HCT116 (cell line): ENCODE results near the gene MAPRE3. TPM values are rescaled to one million over a fixed set of nuclear protein-coding genes. Genes with fewer than 3 reads are reported as not detected.

ENCODE experiments used
- ATAC-seq: fragments of 200-7000 bp; cut with Tn5 transposase; 2 replicates; pipeline ENCODE4 v1.9.1; 2020; ENCODE audit warnings: mild to moderate bottlenecking, moderate library complexity
- BruUV-seq: library from RNA; stranded (reverse); fragments of 400-500 nt; replicated peaks from 2 replicates; lab custom pipeline; 2021; lab: Mats Ljungman, UMichigan
- CTCF ChIA-PET: fragments of 300-600 bp; sonication (Branson Sonifier 250); formaldehyde crosslinking; loops from one replicate; lab custom pipeline; 2021; ENCODE audit warnings: antibody characterized with exemption; lab: Charles Lee
- POLR2A ChIA-PET: fragments of 300-600, 350-600 bp; sonication (Branson Sonifier 250); formaldehyde crosslinking; loops from one replicate; lab custom pipeline; 2021; ENCODE audit warnings: antibody characterized with exemption; lab: Charles Lee
- RAD21 ChIA-PET, 2 experiments: fragments of 300-600 bp; sonication (Branson Sonifier 250); formaldehyde crosslinking; loops; one replicate each; lab custom pipeline; 2023; ENCODE audit warnings: low total read pairs in 2 of 2; ENCODE audit not compliant: uncharacterized antibody in 2 of 2, unreplicated experiment in 2 of 2, low non-redundant PET in 1 of 2; lab: Charles Lee
- DNase-seq: peaks from one replicate; pipeline ENCODE4 v3.0.0-alpha.2; 2010; ENCODE audit warnings: low read depth, low spot score
- H2AFZ ChIP-seq: fragments of 200-600 bp; shearing (Covaris generic), sonication (generic); 2 replicates; pipeline ENCODE4 v1.6.1; 2017; ENCODE audit warnings: low read depth, mixed run types, mixed read lengths, antibody characterized with exemption, low read length; ENCODE audit not compliant: poor library complexity, severe bottlenecking
- H3K27ac ChIP-seq: 2 replicates; pipeline ENCODE4 v1.5.1; 2012; ENCODE audit warnings: low read depth, low read length
- H3K27me3 ChIP-seq: fragments of 200-600 bp; sonication (generic); 2 replicates; pipeline ENCODE4 v1.6.1; 2016; ENCODE audit warnings: mixed run types, low read length, mixed read lengths; ENCODE audit not compliant: insufficient read depth
- H3K36me3 ChIP-seq, 2 experiments: fragments of 200-500 bp in 1 of 2; fragments of 200-600 bp in 1 of 2; sonication (Bioruptor generic) in 1 of 2; sonication (generic) in 1 of 2; 2 replicates each; pipeline versions ENCODE4 v1.5.1 to v1.6.1; 2014 to 2016; ENCODE audit warnings: low read length in 2 of 2, inconsistent platforms in 1 of 2, mixed read lengths in 1 of 2, mixed run types in 1 of 2; ENCODE audit not compliant: insufficient read depth in 2 of 2, control insufficient read depth in 1 of 2
- H3K4me1 ChIP-seq, 2 experiments: fragments of 200-600 bp in 1 of 2; sonication (generic) in 1 of 2; 2 replicates each; pipeline versions ENCODE4 v1.5.1 to v1.6.1; 2012 to 2017; ENCODE audit warnings: low read length in 2 of 2, inconsistent platforms in 1 of 2, mild to moderate bottlenecking in 1 of 2, mixed read lengths in 1 of 2, mixed run types in 1 of 2, moderate library complexity in 1 of 2; ENCODE audit not compliant: insufficient read depth in 2 of 2, control insufficient read depth in 1 of 2
- H3K4me2 ChIP-seq: fragments of 200-600 bp; sonication (generic); 2 replicates; pipeline ENCODE4 v1.6.1; 2017; ENCODE audit warnings: mixed run types, low read length, mixed read lengths
- H3K4me3 ChIP-seq, 2 experiments: fragments of 200-600 bp in 1 of 2; sonication (generic) in 1 of 2; replicated peaks in 1 of 2; 2 replicates each; pipeline ENCODE4 v1.5.1; 2011 to 2016; ENCODE audit warnings: low read length in 2 of 2, control low read depth in 1 of 2, low read depth in 1 of 2, mild to moderate bottlenecking in 1 of 2, mixed read lengths in 1 of 2, mixed run types in 1 of 2
- H3K79me2 ChIP-seq: fragments of 200-600 bp; sonication (generic); 2 replicates; pipeline ENCODE4 v1.6.1; 2017; ENCODE audit warnings: mild to moderate bottlenecking, mixed run types, low read length, moderate library complexity, mixed read lengths; ENCODE audit not compliant: insufficient read depth
- H3K9ac ChIP-seq: fragments of 200-600 bp; sonication (generic); 2 replicates; pipeline ENCODE4 v1.6.1; 2016; ENCODE audit warnings: low read length, mixed read lengths
- H3K9me2 ChIP-seq: fragments of 200-600 bp; sonication (generic), shearing (Covaris generic); 2 replicates; pipeline ENCODE4 v1.6.1; 2017; ENCODE audit warnings: mixed run types, mild to moderate bottlenecking, moderate library complexity; ENCODE audit not compliant: insufficient read depth
- H3K9me3 ChIP-seq, 2 experiments: fragments of 200-500 bp in 1 of 2; fragments of 200-600 bp in 1 of 2; sonication (Bioruptor generic) in 1 of 2; sonication (generic) in 1 of 2; 2 replicates each; pipeline ENCODE4 v1.6.1; 2014 to 2017; ENCODE audit warnings: low read length in 2 of 2, mixed read lengths in 2 of 2, inconsistent platforms in 1 of 2, low read depth in 1 of 2, mild to moderate bottlenecking in 1 of 2, mixed run types in 1 of 2, moderate library complexity in 1 of 2; ENCODE audit not compliant: control insufficient read depth in 1 of 2, insufficient read depth in 1 of 2
- H4K20me1 ChIP-seq: fragments of 200-600 bp; sonication (generic), shearing (Covaris generic); 2 replicates; pipeline ENCODE4 v1.6.1; 2017; ENCODE audit warnings: mixed run types, mild to moderate bottlenecking, moderate library complexity; ENCODE audit not compliant: insufficient read depth
- CEBPB ChIP-seq: IDR thresholded peaks from 2 replicates; pipeline ENCODE4 v1.6.1; 2012; ENCODE audit warnings: low read depth
- ELF1 ChIP-seq: IDR thresholded peaks from 2 replicates; pipeline ENCODE4 v1.6.1; 2012; ENCODE audit warnings: low read depth, borderline replicate concordance
- POLR2A ChIP-seq: IDR thresholded peaks from 2 replicates; pipeline ENCODE4 v1.7.0; 2011; ENCODE audit warnings: borderline replicate concordance; ENCODE audit not compliant: insufficient read depth, insufficient read length; ENCODE audit errors: extremely low read depth
- RAD21 ChIP-seq: IDR thresholded peaks from 2 replicates; pipeline ENCODE4 v1.6.1; 2012; ENCODE audit warnings: low read depth, mild to moderate bottlenecking
- SIN3A ChIP-seq: IDR thresholded peaks from 2 replicates; pipeline ENCODE4 v1.6.1; 2012; ENCODE audit warnings: low read depth
- intact Hi-C: fragments of 100-400 bp; cut with micrococcal nuclease; formaldehyde crosslinking; loops from 2 replicates; pipeline ENCODE4 v1.10.0; 2022
- total RNA-seq: library from RNA; stranded (reverse); gene quantifications from one replicate; pipeline ENCODE4 v1.2.1, GENCODE V29; 2021; ENCODE audit not compliant: unreplicated experiment
- TF ChIP-seq, protein P1 (sequence below): IDR thresholded peaks from 2 replicates; pipeline ENCODE4 v1.6.1; 2011; ENCODE audit warnings: mild to moderate bottlenecking, low read length, moderate library complexity; ENCODE audit not compliant: insufficient replicate concordance; ENCODE audit errors: extremely low read depth
- TF ChIP-seq, protein P2 (sequence below): IDR thresholded peaks from 2 replicates; pipeline ENCODE4 v1.6.1; 2012
- TF ChIP-seq, protein P3 (sequence below), 3 experiments: fragments of 200-600 bp in 1 of 3; sonication (generic) in 1 of 3; IDR thresholded peaks in 2 of 3; conservative IDR thresholded peaks in 1 of 3; 2 replicates each; pipeline ENCODE4 v1.5.1; 2012 to 2017; ENCODE audit warnings: low read depth in 2 of 3, low read length in 2 of 3, antibody characterized with exemption in 1 of 3, borderline replicate concordance in 1 of 3, control low read depth in 1 of 3, mild to moderate bottlenecking in 1 of 3, mixed read lengths in 1 of 3, mixed run types in 1 of 3, moderate library complexity in 1 of 3; ENCODE audit not compliant: insufficient read depth in 1 of 3

The MAPRE3 gene
- total RNA-seq, 1 experiment from 2014 or later = 12.1 TPM

DNA sequence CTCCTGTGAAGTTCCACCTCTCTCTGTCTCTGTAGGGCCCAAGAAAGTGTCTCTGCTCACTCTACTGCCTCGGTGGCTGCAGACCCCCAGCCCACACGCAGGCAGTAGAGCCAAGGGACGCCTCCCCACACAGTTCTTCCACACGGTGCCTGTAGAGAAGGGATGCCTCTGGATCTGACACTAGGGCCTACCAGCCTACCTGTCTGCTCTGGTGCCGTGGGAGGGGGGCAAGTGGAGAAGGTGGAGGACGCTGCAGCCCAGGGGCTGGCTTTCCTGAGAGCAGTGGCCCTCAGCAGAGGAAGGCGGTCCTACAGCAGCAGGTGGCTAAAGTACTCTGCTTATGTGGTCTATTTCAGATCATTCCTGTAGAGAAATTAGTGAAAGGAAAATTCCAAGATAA, 53.3 kb downstream of the MAPRE3 start:
- no peak for ATAC-seq
- ChIA-PET RAD21 (interaction anchor here in 1 of 2 experiments (0.7 kb wide), 1 partner anchor 62 kb away, joined by 3 read pairs; no protein-coding TSS in a partner anchor), CTCF (interaction anchor here (0.7 to 1.1 kb wide), 2 partner anchors 62 to 1052 kb away, joined by 6 to 7 read pairs; no protein-coding TSS in a partner anchor), POLR2A (no interaction called here)
- H3K4me1 ChIP-seq = peaks cover 27% of the 10 kb centered on the region in 2 experiments
- H4K20me1 ChIP-seq = no peaks in the 10 kb centered on the region
- H2AFZ ChIP-seq = no peak overlapping the region
- no peaks in the 10 kb centered on the region for H3K9me2 ChIP-seq
- H3K36me3 ChIP-seq = peaks cover 4 to 5% of the 10 kb centered on the region in 2 experiments; a peak in 2 of 4 replicates
- no TSS peak for BruUV-seq
- H3K27me3 ChIP-seq = no peaks in the 10 kb centered on the region
- no peak overlapping the region for H3K4me3 ChIP-seq
- no peak for DNase-seq
- H3K4me2 ChIP-seq = no peak overlapping the region
- TF ChIP-seq RAD21 (no peak), CEBPB (no peak), SIN3A (no peak), POLR2A (no peak)
- TF ChIP-seq, protein P1, sequence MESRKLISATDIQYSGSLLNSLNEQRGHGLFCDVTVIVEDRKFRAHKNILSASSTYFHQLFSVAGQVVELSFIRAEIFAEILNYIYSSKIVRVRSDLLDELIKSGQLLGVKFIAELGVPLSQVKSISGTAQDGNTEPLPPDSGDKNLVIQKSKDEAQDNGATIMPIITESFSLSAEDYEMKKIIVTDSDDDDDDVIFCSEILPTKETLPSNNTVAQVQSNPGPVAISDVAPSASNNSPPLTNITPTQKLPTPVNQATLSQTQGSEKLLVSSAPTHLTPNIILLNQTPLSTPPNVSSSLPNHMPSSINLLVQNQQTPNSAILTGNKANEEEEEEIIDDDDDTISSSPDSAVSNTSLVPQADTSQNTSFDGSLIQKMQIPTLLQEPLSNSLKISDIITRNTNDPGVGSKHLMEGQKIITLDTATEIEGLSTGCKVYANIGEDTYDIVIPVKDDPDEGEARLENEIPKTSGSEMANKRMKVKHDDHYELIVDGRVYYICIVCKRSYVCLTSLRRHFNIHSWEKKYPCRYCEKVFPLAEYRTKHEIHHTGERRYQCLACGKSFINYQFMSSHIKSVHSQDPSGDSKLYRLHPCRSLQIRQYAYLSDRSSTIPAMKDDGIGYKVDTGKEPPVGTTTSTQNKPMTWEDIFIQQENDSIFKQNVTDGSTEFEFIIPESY = no peak
- TF ChIP-seq, protein P2, sequence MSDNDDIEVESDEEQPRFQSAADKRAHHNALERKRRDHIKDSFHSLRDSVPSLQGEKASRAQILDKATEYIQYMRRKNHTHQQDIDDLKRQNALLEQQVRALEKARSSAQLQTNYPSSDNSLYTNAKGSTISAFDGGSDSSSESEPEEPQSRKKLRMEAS = no peak
- TF ChIP-seq, all 23 proteins: peak for 0
- Histone ChIP-seq H3K9me3 (no peaks in the 10 kb centered on the region), H3K27ac (no peak overlapping the region), H3K79me2 (peaks cover 18% of the 10 kb centered on the region), H3K9ac (no peak overlapping the region)
- intact Hi-C loops = no loop called here

DNA sequence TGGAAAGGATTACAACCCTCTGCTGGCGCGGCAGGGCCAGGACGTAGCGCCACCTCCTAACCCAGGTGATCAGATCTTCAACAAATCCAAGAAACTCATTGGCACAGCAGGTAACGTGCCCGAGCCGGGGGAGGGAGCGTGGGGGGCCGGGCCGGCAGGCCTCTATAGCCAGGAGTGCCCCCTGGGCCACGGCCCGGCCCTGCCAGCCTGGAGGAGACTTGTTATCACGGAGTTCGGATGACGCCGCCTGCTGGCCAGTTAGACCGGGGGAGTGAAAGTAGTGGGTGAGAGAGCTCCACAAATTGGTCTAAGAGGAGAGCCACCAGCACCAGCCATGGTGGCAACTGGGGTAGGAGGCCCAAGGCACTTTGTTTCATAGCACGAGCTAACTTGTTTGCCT, 53.8 kb downstream of the MAPRE3 start:
- RAD21 ChIA-PET = interaction anchor here in 1 of 2 experiments (0.7 kb wide), 1 partner anchor 62 kb away, joined by 3 read pairs; no protein-coding TSS in a partner anchor
- CTCF ChIA-PET = interaction anchor here (1.0 to 1.1 kb wide), 2 partner anchors 63 to 178 kb away, joined by 3 to 7 read pairs; no protein-coding TSS in a partner anchor
- intact Hi-C loops = no loop called here

More for the DNA sequence above, 53.8 kb downstream of the MAPRE3 start:
- H3K27ac ChIP-seq = no peak overlapping the region
- POLR2A ChIA-PET = no interaction called here
- no peak for DNase-seq
- peaks cover 4 to 5% of the 10 kb centered on the region in 2 experiments; a peak in 2 of 4 replicates for H3K36me3 ChIP-seq
- BruUV-seq = no TSS peak
- H3K9me2 ChIP-seq = no peaks in the 10 kb centered on the region
- peak; percentile 33; the same call in 1 of the 2 replicates for ATAC-seq
- peaks cover 27 to 31% of the 10 kb centered on the region in 2 experiments for H3K4me1 ChIP-seq
- peaks cover 19% of the 10 kb centered on the region for H3K79me2 ChIP-seq
- H3K4me2 ChIP-seq = no peak overlapping the region
- H3K27me3 ChIP-seq = no peaks in the 10 kb centered on the region
- H2AFZ ChIP-seq = no peak overlapping the region
- TF ChIP-seq, protein P3, sequence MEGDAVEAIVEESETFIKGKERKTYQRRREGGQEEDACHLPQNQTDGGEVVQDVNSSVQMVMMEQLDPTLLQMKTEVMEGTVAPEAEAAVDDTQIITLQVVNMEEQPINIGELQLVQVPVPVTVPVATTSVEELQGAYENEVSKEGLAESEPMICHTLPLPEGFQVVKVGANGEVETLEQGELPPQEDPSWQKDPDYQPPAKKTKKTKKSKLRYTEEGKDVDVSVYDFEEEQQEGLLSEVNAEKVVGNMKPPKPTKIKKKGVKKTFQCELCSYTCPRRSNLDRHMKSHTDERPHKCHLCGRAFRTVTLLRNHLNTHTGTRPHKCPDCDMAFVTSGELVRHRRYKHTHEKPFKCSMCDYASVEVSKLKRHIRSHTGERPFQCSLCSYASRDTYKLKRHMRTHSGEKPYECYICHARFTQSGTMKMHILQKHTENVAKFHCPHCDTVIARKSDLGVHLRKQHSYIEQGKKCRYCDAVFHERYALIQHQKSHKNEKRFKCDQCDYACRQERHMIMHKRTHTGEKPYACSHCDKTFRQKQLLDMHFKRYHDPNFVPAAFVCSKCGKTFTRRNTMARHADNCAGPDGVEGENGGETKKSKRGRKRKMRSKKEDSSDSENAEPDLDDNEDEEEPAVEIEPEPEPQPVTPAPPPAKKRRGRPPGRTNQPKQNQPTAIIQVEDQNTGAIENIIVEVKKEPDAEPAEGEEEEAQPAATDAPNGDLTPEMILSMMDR (IDR thresholded peaks at IDR 0.05 in 2 of 3, conservative IDR thresholded peaks at IDR 0.05 in 1 of 3; ENCODE audit: borderline replicate concordance in 1 of 3, insufficient read depth in 1 of 3, low read depth in 2 of 3, low read length in 2 of 3) = peak in 2 of 3 experiments; percentile 20 to 38; a peak in 2 of 6 replicates
- no peak for TF ChIP-seq ELF1
- TF ChIP-seq, all 23 proteins: peak for 1
- no peaks in the 10 kb centered on the region for H3K9me3 ChIP-seq
- no peak overlapping the region for H3K9ac ChIP-seq
- no peak overlapping the region for H3K4me3 ChIP-seq
- H4K20me1 ChIP-seq = no peaks in the 10 kb centered on the region
